GM23338 (cell line): ENCODE measurements around the gene WDR35. TPM values are rescaled to one million over a fixed set of nuclear protein-coding genes. Genes with fewer than 3 reads are reported as not detected.

Experiments
- ATAC-seq: fragments of 200-7000 bp; cut with Tn5 transposase; 3 replicates; pipeline ENCODE4 v1.9.1; 2020
- DNase-seq: peaks from one replicate; pipeline ENCODE4 v3.0.0-alpha.2; 2015; ENCODE audit warnings: low spot score
- H2AFZ ChIP-seq: fragments of 200-600 bp; sonication (generic); 2 replicates; pipeline ENCODE4 v1.8.0; 2016; ENCODE audit warnings: antibody characterized with exemption, mild to moderate bottlenecking, moderate library complexity
- H3F3A ChIP-seq: fragments of 200-600 bp; sonication (generic); replicated peaks from 2 replicates; pipeline ENCODE4 v1.8.0; 2017; ENCODE audit warnings: antibody characterized with exemption, mixed run types, low read depth
- H3K27ac ChIP-seq: fragments of 200-600 bp; sonication (generic); 2 replicates; pipeline ENCODE4 v1.6.1; 2016; ENCODE audit warnings: low read depth
- H3K27me3 ChIP-seq: fragments of 200-600 bp; sonication (generic); 2 replicates; pipeline ENCODE4 v1.8.0; 2016; ENCODE audit warnings: mild to moderate bottlenecking, mixed run types, moderate library complexity; ENCODE audit not compliant: insufficient read depth
- H3K36me3 ChIP-seq: fragments of 200-600 bp; sonication (generic); 2 replicates; pipeline ENCODE4 v1.8.0; 2016; ENCODE audit warnings: mild to moderate bottlenecking; ENCODE audit not compliant: insufficient read depth
- H3K4me1 ChIP-seq: fragments of 200-600 bp; sonication (generic); 2 replicates; pipeline ENCODE4 v1.8.0; 2016; ENCODE audit warnings: mild to moderate bottlenecking, moderate library complexity; ENCODE audit not compliant: insufficient read depth
- H3K4me2 ChIP-seq: fragments of 200-600 bp; sonication (generic); 2 replicates; pipeline ENCODE4 v1.7.1; 2017; ENCODE audit warnings: mixed run types
- H3K4me3 ChIP-seq: fragments of 200-600 bp; sonication (generic); 2 replicates; pipeline ENCODE4 v1.6.1; 2016; ENCODE audit warnings: mixed run types
- H3K79me2 ChIP-seq: fragments of 200-600 bp; sonication (generic); replicated peaks from 2 replicates; pipeline ENCODE4 v1.8.0; 2017; ENCODE audit warnings: mild to moderate bottlenecking; ENCODE audit not compliant: insufficient read depth
- H3K9me2 ChIP-seq: fragments of 200-600 bp; sonication (generic); 2 replicates; pipeline ENCODE4 v1.8.0; 2017; ENCODE audit not compliant: insufficient read depth
- H4K20me1 ChIP-seq: fragments of 200-600 bp; sonication (generic); replicated peaks from 2 replicates; pipeline ENCODE4 v1.8.0; 2017; ENCODE audit warnings: mild to moderate bottlenecking; ENCODE audit not compliant: insufficient read depth
- H3K27ac Mint-ChIP-seq: 2 replicates; pipeline ENCODE4 v1.8.0; 2020; ENCODE audit warnings: inconsistent platforms, mild to moderate bottlenecking, moderate library complexity, mixed read lengths
- H3K27me3 Mint-ChIP-seq: 3 replicates; pipeline ENCODE4 v1.8.0; 2022; ENCODE audit warnings: low read depth, mild to moderate bottlenecking, moderate library complexity, mixed read lengths, inconsistent platforms; ENCODE audit not compliant: insufficient read depth, poor library complexity
- H3K36me3 Mint-ChIP-seq: 3 replicates; pipeline ENCODE4 v1.8.0; 2021; ENCODE audit warnings: low read depth, mild to moderate bottlenecking, inconsistent platforms, moderate library complexity, mixed read lengths
- H3K4me1 Mint-ChIP-seq: 3 replicates; pipeline ENCODE4 v1.8.0; 2020; ENCODE audit warnings: mild to moderate bottlenecking, inconsistent platforms, mixed read lengths
- H3K4me3 Mint-ChIP-seq: 3 replicates; pipeline ENCODE4 v1.8.0; 2021; ENCODE audit warnings: moderate library complexity, mild to moderate bottlenecking, inconsistent platforms, mixed read lengths
- H3K9me3 Mint-ChIP-seq: 3 replicates; pipeline ENCODE4 v1.8.0; 2020; ENCODE audit warnings: moderate library complexity, mild to moderate bottlenecking, inconsistent platforms, mixed read lengths
- CREB1 ChIP-seq: fragments of 250-450 bp; sonication (Bioruptor Pico); IDR thresholded peaks from 2 replicates; pipeline ENCODE4 v1.5.0; 2020; ENCODE audit warnings: low read depth, mild to moderate bottlenecking, moderate library complexity
- CTCF ChIP-seq, 2 experiments: fragments of 200-600 bp in 1 of 2; sonication (generic) in 1 of 2; conservative IDR thresholded peaks; 2 replicates each; pipeline versions ENCODE4 v1.5.1 to v1.6.1; 2016 to 2017; ENCODE audit warnings: antibody characterized with exemption in 2 of 2, low read depth in 2 of 2, mild to moderate bottlenecking in 2 of 2, moderate library complexity in 1 of 2
- EZH2 ChIP-seq: fragments of 200-600 bp; sonication (generic); IDR thresholded peaks from one replicate; pipeline ENCODE4 v1.8.0; 2017; ENCODE audit warnings: antibody characterized with exemption, mild to moderate bottlenecking, low read depth; ENCODE audit not compliant: unreplicated experiment
- EZH2phosphoT487 ChIP-seq: fragments of 200-600 bp; sonication (generic); IDR thresholded peaks from one replicate; pipeline ENCODE4 v1.8.1; 2018; ENCODE audit warnings: antibody characterized with exemption; ENCODE audit not compliant: unreplicated experiment
- JUNB ChIP-seq: IDR thresholded peaks from one replicate; pipeline ENCODE4 v1.6.1; 2016; ENCODE audit warnings: antibody characterized with exemption; ENCODE audit not compliant: unreplicated experiment
- NANOG ChIP-seq: IDR thresholded peaks from 2 replicates; pipeline ENCODE4 v1.6.1; 2016; ENCODE audit warnings: antibody characterized with exemption, borderline replicate concordance
- POLR2AphosphoS5 ChIP-seq: IDR thresholded peaks from 2 replicates; pipeline ENCODE4 v1.6.1; 2016; ENCODE audit warnings: antibody characterized with exemption, low read depth
- REST ChIP-seq: IDR thresholded peaks from one replicate; pipeline ENCODE4 v1.6.1; 2018; ENCODE audit warnings: antibody characterized with exemption; ENCODE audit not compliant: unreplicated experiment
- STAT1 ChIP-seq: IDR thresholded peaks from one replicate; pipeline ENCODE4 v1.6.1; 2016; ENCODE audit warnings: antibody characterized with exemption; ENCODE audit not compliant: unreplicated experiment
- ZNF114 ChIP-seq: fragments of 250-450 bp; sonication (Bioruptor Pico); IDR thresholded peaks from 2 replicates; pipeline ENCODE4 v1.5.0; 2020; ENCODE audit warnings: mild to moderate bottlenecking, moderate library complexity
- polyA plus RNA-seq: library from polyadenylated mRNA; unstranded; fragments of >200 nt; fragmentation: Nextera tagmentation; extraction: Ambion mirVana; gene quantifications from 2 replicates; pipeline ENCODE4 v1.2.1, GENCODE V29; 2016
- total RNA-seq: library from RNA; depleted of rRNA; stranded (reverse); fragments of >200 nt; shearing (Covaris generic); gene quantifications from 2 replicates; pipeline ENCODE4 v1.2.3, GENCODE V29; 2014
- TF ChIP-seq, protein P1 (sequence below): fragments of 250-450 bp; sonication (Bioruptor Pico); IDR thresholded peaks from 2 replicates; pipeline ENCODE4 v1.5.0; 2020; ENCODE audit warnings: mild to moderate bottlenecking, moderate library complexity

Gene WDR35
- total and polyA plus RNA-seq, 2 experiments from 2014 or later, result 5.3 to 20.0 TPM

DNA sequence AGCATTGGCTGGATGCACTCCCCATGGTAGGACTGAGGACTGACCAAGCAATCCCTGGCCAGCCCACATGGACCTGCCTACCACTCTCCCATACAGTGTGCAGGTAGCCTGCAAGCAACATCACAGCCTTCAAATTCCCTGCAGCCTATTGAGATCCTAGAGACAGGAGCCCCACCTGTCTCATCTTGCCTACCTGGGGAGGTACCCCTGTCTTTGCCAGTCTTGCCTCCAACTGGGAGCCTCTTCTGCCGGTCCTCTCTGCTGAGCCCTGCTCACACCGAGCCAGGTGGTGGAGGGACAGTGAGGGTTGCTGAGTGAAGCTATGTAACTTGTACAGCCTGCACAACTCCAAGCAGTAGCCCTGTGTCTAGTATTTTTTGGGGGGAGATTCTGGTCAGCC is 118.1 kb downstream of the WDR35 start (continued):
- TF ChIP-seq CTCF (conservative IDR thresholded peaks at IDR 0.05; ENCODE audit: low read depth in 2 of 2) (no peak), STAT1 (no peak), EZH2 (no peak), POLR2AphosphoS5 (no peak), JUNB (no peak), NANOG (no peak), EZH2phosphoT487 (no peak), REST (no peak)

DNA sequence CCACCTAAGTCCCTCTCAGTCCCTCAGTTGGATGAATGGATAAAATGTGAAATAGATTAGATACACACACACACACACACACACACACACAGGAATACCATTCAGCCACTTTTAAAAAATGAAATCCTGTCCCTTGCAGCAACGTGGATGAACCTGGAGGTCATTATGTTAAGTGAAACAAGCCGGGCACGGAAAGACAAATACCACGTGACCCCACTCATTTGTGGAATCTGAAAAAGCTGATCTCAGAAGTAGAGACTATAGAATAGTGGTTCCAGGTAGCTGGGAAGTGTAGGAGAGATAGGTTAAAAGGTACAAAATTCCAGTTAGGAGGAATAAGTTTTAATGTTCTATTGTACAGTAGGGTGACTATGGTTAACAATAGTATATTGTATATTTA is 119.1 kb downstream of the WDR35 start:
- no peak overlapping the region for H3K27ac ChIP-seq
- H3K4me3 Mint-ChIP-seq, result no peak overlapping the region
- peaks cover 17% of the 10 kb centered on the region for H3K27me3 Mint-ChIP-seq
- no peaks in the 10 kb centered on the region for H3K9me3 Mint-ChIP-seq
- no peaks in the 10 kb centered on the region for H3K9me2 ChIP-seq
- no peak overlapping the region for H2AFZ ChIP-seq
- H3K36me3 ChIP-seq, result no peaks in the 10 kb centered on the region
- no peaks in the 10 kb centered on the region for H3K4me1 ChIP-seq
- H3K27ac Mint-ChIP-seq, result no peak overlapping the region
- no peak for DNase-seq
- ATAC-seq, result no peak
- H3K27me3 ChIP-seq, result peaks cover 27% of the 10 kb centered on the region
- no peaks in the 10 kb centered on the region for H3F3A ChIP-seq
- no peak overlapping the region for H3K4me2 ChIP-seq
- no peak overlapping the region for H3K4me3 ChIP-seq
- H3K79me2 ChIP-seq, result no peaks in the 10 kb centered on the region
- H3K4me1 Mint-ChIP-seq, result peaks cover 8% of the 10 kb centered on the region; the same call in 2 of the 3 replicates
- H4K20me1 ChIP-seq, result no peaks in the 10 kb centered on the region; the same call in 1 of the 2 replicates
- no peaks in the 10 kb centered on the region for H3K36me3 Mint-ChIP-seq
- TF ChIP-seq, protein P1, sequence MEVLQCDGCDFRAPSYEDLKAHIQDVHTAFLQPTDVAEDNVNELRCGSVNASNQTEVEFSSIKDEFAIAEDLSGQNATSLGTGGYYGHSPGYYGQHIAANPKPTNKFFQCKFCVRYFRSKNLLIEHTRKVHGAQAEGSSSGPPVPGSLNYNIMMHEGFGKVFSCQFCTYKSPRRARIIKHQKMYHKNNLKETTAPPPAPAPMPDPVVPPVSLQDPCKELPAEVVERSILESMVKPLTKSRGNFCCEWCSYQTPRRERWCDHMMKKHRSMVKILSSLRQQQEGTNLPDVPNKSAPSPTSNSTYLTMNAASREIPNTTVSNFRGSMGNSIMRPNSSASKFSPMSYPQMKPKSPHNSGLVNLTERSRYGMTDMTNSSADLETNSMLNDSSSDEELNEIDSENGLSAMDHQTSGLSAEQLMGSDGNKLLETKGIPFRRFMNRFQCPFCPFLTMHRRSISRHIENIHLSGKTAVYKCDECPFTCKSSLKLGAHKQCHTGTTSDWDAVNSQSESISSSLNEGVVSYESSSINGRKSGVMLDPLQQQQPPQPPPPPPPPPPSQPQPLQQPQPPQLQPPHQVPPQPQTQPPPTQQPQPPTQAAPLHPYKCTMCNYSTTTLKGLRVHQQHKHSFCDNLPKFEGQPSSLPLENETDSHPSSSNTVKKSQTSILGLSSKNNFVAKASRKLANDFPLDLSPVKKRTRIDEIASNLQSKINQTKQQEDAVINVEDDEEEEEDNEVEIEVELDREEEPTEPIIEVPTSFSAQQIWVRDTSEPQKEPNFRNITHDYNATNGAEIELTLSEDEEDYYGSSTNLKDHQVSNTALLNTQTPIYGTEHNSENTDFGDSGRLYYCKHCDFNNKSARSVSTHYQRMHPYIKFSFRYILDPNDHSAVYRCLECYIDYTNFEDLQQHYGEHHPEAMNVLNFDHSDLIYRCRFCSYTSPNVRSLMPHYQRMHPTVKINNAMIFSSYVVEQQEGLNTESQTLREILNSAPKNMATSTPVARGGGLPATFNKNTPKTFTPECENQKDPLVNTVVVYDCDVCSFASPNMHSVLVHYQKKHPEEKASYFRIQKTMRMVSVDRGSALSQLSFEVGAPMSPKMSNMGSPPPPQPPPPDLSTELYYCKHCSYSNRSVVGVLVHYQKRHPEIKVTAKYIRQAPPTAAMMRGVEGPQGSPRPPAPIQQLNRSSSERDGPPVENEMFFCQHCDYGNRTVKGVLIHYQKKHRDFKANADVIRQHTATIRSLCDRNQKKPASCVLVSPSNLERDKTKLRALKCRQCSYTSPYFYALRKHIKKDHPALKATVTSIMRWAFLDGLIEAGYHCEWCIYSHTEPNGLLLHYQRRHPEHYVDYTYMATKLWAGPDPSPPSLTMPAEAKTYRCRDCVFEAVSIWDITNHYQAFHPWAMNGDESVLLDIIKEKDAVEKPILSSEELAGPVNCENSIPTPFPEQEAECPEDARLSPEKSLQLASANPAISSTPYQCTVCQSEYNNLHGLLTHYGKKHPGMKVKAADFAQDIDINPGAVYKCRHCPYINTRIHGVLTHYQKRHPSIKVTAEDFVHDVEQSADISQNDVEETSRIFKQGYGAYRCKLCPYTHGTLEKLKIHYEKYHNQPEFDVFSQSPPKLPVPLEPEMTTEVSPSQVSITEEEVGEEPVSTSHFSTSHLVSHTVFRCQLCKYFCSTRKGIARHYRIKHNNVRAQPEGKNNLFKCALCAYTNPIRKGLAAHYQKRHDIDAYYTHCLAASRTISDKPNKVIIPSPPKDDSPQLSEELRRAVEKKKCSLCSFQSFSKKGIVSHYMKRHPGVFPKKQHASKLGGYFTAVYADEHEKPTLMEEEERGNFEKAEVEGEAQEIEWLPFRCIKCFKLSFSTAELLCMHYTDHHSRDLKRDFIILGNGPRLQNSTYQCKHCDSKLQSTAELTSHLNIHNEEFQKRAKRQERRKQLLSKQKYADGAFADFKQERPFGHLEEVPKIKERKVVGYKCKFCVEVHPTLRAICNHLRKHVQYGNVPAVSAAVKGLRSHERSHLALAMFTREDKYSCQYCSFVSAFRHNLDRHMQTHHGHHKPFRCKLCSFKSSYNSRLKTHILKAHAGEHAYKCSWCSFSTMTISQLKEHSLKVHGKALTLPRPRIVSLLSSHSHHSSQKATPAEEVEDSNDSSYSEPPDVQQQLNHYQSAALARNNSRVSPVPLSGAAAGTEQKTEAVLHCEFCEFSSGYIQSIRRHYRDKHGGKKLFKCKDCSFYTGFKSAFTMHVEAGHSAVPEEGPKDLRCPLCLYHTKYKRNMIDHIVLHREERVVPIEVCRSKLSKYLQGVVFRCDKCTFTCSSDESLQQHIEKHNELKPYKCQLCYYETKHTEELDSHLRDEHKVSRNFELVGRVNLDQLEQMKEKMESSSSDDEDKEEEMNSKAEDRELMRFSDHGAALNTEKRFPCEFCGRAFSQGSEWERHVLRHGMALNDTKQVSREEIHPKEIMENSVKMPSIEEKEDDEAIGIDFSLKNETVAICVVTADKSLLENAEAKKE (CRISPR knock-in tag), result no peak
- TF ChIP-seq REST (no peak), EZH2 (no peak), CREB1 (CRISPR knock-in tag) (no peak), ZNF114 (CRISPR knock-in tag) (no peak)
